IPS-15b (cell line): Measurements from ENCODE around the gene CDS2.

Experiments used
- H3K27me3 ChIP-seq: one replicate; pipeline ENCODE4 v1.6.1; 2013; ENCODE audit warnings: low read length; ENCODE audit not compliant: control insufficient read depth, insufficient read depth
- H3K36me3 ChIP-seq: one replicate; pipeline ENCODE4 v1.6.1; 2013; ENCODE audit warnings: low read length; ENCODE audit not compliant: control insufficient read depth, insufficient read depth
- H3K4me1 ChIP-seq: one replicate; pipeline ENCODE4 v1.6.1; 2013; ENCODE audit warnings: mild to moderate bottlenecking, low read length; ENCODE audit not compliant: control insufficient read depth, insufficient read depth
- H3K4me3 ChIP-seq: one replicate; pipeline ENCODE4 v1.5.1; 2013; ENCODE audit warnings: low read depth, low read length
- H3K9ac ChIP-seq: one replicate; pipeline ENCODE4 v1.6.1; 2013; ENCODE audit warnings: low read depth, mild to moderate bottlenecking, low read length
- H3K9me3 ChIP-seq: one replicate; pipeline ENCODE4 v1.6.1; 2013; ENCODE audit warnings: mild to moderate bottlenecking, low read length; ENCODE audit not compliant: control insufficient read depth, insufficient read depth

The CDS2 gene

GRCh38 chr20:5126512-5127203, at the start of gene CDS2:
CDS2 (plus strand) TSS chr20:5127008; CDS start chr20:5127093, 85 bp downstream.
- peak within 1 kb of the TSS; percentile 84 for H3K9ac ChIP-seq
- H3K4me1 ChIP-seq: no peaks in the 10 kb centered on the region
- H3K9me3 ChIP-seq: no peaks in the 10 kb centered on the region
- H3K27me3 ChIP-seq: no peaks in the 10 kb centered on the region
- peak within 1 kb of the TSS; percentile 95 for H3K4me3 ChIP-seq
- no peaks in the 10 kb centered on the region for H3K36me3 ChIP-seq

- H3K9ac ChIP-seq: no peak overlapping the region
- no peaks in the 10 kb centered on the region for H3K27me3 ChIP-seq
- no peaks in the 10 kb centered on the region for H3K9me3 ChIP-seq
- H3K36me3 ChIP-seq: no peaks in the 10 kb centered on the region
- no peak overlapping the region for H3K4me3 ChIP-seq
- H3K4me1 ChIP-seq: peaks cover 3% of the 10 kb centered on the region
Observed at GRCh38 chr20:5077761-5078387, 48.9 kb upstream of the CDS2 start.

- Histone ChIP-seq H3K4me3 (no peak overlapping the region), H3K36me3 (no peaks in the 10 kb centered on the region), H3K9me3 (no peaks in the 10 kb centered on the region), H3K27me3 (no peaks in the 10 kb centered on the region), H3K9ac (no peak overlapping the region), H3K4me1 (peaks cover 3% of the 10 kb centered on the region)
Observed at GRCh38 chr20:5078399-5078958, 48.3 kb upstream of the CDS2 start.

GRCh38 chr20:5080384-5080877, 46.4 kb upstream of the CDS2 start:
- Histone ChIP-seq H3K9ac (no peak overlapping the region), H3K4me1 (peaks cover 3% of the 10 kb centered on the region)

GRCh38 chr20:5085380-5085779, 41.4 kb upstream of the CDS2 start:
- no peak overlapping the region for H3K4me3 ChIP-seq
- H3K27me3 ChIP-seq: no peaks in the 10 kb centered on the region
- no peak overlapping the region for H3K9ac ChIP-seq
- no peaks in the 10 kb centered on the region for H3K4me1 ChIP-seq
- H3K36me3 ChIP-seq: no peaks in the 10 kb centered on the region
- no peaks in the 10 kb centered on the region for H3K9me3 ChIP-seq

More at GRCh38 chr20:5080384-5080877, 46.4 kb upstream of the CDS2 start:
- Histone ChIP-seq H3K4me3 (no peak overlapping the region), H3K36me3 (no peaks in the 10 kb centered on the region), H3K9me3 (no peaks in the 10 kb centered on the region), H3K27me3 (no peaks in the 10 kb centered on the region)

- Histone ChIP-seq H3K27me3 (no peaks in the 10 kb centered on the region), H3K4me1 (no peaks in the 10 kb centered on the region), H3K9me3 (no peaks in the 10 kb centered on the region), H3K4me3 (no peak overlapping the region), H3K9ac (no peak overlapping the region), H3K36me3 (no peaks in the 10 kb centered on the region)
Observed at GRCh38 chr20:5088688-5089087, 38.1 kb upstream of the CDS2 start.

- no peak overlapping the region for H3K9ac ChIP-seq
- no peaks in the 10 kb centered on the region for H3K27me3 ChIP-seq
- no peaks in the 10 kb centered on the region for H3K9me3 ChIP-seq
- no peaks in the 10 kb centered on the region for H3K4me1 ChIP-seq
- no peak overlapping the region for H3K4me3 ChIP-seq
- H3K36me3 ChIP-seq: no peaks in the 10 kb centered on the region
Observed at GRCh38 chr20:5090191-5090590, 36.6 kb upstream of the CDS2 start.

GRCh38 chr20:5091902-5092301, 34.9 kb upstream of the CDS2 start:
- Histone ChIP-seq H3K4me1 (no peaks in the 10 kb centered on the region), H3K36me3 (peaks cover 4% of the 10 kb centered on the region), H3K9me3 (no peaks in the 10 kb centered on the region), H3K9ac (no peak overlapping the region), H3K4me3 (no peak overlapping the region), H3K27me3 (no peaks in the 10 kb centered on the region)

- no peak overlapping the region for H3K4me3 ChIP-seq
- no peaks in the 10 kb centered on the region for H3K27me3 ChIP-seq
- no peaks in the 10 kb centered on the region for H3K9me3 ChIP-seq
- H3K36me3 ChIP-seq: peaks cover 4% of the 10 kb centered on the region
- H3K9ac ChIP-seq: no peak overlapping the region
- H3K4me1 ChIP-seq: no peaks in the 10 kb centered on the region
Observed at GRCh38 chr20:5092765-5093339, 34.0 kb upstream of the CDS2 start.

- Histone ChIP-seq H3K4me1 (no peaks in the 10 kb centered on the region), H3K36me3 (peaks cover 8% of the 10 kb centered on the region)
Observed at GRCh38 chr20:5095454-5095853, 31.4 kb upstream of the CDS2 start.

GRCh38 chr20:5095931-5096330, 30.9 kb upstream of the CDS2 start:
- H3K9me3 ChIP-seq: no peaks in the 10 kb centered on the region
- H3K36me3 ChIP-seq: peaks cover 8% of the 10 kb centered on the region
- H3K9ac ChIP-seq: no peak overlapping the region
- no peaks in the 10 kb centered on the region for H3K4me1 ChIP-seq
- H3K27me3 ChIP-seq: no peaks in the 10 kb centered on the region
- no peak overlapping the region for H3K4me3 ChIP-seq

More at GRCh38 chr20:5095454-5095853, 31.4 kb upstream of the CDS2 start:
- no peaks in the 10 kb centered on the region for H3K27me3 ChIP-seq
- no peak overlapping the region for H3K9ac ChIP-seq
- H3K9me3 ChIP-seq: no peaks in the 10 kb centered on the region
- no peak overlapping the region for H3K4me3 ChIP-seq
